ENCODE data around the gene ABCG1.

ABCG1 gene

DNA sequence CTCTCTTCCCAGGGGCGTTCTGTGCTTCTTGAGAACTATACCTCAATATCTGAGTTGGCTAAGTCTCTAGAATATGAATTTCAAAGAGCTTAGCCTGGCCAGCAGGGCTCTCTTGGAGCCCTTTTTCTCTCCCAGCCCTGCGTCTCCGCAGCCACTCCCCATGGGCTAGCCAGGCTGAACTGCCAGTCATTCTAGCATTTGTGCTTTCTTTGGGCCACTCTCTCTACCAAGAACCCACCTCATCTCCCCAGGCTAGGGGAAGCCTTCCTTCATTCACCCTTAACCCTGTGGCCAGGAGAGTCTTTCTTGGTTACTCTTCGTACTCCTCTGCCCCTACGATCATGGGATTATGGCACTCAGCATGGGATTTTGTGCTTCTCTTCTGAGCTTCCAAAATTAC, 18.2 kb downstream of the ABCG1 start:
- TF ChIP-seq, protein P1, sequence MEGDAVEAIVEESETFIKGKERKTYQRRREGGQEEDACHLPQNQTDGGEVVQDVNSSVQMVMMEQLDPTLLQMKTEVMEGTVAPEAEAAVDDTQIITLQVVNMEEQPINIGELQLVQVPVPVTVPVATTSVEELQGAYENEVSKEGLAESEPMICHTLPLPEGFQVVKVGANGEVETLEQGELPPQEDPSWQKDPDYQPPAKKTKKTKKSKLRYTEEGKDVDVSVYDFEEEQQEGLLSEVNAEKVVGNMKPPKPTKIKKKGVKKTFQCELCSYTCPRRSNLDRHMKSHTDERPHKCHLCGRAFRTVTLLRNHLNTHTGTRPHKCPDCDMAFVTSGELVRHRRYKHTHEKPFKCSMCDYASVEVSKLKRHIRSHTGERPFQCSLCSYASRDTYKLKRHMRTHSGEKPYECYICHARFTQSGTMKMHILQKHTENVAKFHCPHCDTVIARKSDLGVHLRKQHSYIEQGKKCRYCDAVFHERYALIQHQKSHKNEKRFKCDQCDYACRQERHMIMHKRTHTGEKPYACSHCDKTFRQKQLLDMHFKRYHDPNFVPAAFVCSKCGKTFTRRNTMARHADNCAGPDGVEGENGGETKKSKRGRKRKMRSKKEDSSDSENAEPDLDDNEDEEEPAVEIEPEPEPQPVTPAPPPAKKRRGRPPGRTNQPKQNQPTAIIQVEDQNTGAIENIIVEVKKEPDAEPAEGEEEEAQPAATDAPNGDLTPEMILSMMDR (IDR thresholded peaks at IDR 0.05; ENCODE audit: insufficient read depth, missing control alignments): no peak
- no peak for FAIRE-seq
- no peak for DNase-seq (ENCODE audit: insufficient read length, low spot score)

DNA sequence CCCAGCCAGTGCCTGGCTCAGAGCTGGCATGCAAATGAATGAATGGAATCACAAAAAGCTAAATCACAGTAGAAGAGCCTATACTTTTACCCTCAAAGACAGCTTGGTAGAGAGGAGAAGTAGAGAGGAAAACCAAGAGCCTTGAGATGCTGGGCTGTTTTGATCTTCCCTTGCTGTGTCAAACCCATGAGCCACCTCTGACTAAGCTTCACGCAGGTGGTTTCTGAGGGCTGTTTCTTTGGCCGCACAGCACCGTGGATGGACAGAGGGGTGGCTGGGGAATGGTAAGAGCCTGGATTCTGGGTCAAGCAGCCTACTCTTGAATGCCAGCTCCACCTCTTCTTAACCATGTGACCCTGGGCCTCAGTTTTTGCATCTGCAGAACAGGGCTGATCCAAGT, 18.6 kb downstream of the ABCG1 start:
- DNase-seq (ENCODE audit: insufficient read length, low spot score): no peak
- FAIRE-seq: no peak
- TF ChIP-seq, protein P1 (IDR thresholded peaks at IDR 0.05; ENCODE audit: insufficient read depth, missing control alignments): no peak

DNA sequence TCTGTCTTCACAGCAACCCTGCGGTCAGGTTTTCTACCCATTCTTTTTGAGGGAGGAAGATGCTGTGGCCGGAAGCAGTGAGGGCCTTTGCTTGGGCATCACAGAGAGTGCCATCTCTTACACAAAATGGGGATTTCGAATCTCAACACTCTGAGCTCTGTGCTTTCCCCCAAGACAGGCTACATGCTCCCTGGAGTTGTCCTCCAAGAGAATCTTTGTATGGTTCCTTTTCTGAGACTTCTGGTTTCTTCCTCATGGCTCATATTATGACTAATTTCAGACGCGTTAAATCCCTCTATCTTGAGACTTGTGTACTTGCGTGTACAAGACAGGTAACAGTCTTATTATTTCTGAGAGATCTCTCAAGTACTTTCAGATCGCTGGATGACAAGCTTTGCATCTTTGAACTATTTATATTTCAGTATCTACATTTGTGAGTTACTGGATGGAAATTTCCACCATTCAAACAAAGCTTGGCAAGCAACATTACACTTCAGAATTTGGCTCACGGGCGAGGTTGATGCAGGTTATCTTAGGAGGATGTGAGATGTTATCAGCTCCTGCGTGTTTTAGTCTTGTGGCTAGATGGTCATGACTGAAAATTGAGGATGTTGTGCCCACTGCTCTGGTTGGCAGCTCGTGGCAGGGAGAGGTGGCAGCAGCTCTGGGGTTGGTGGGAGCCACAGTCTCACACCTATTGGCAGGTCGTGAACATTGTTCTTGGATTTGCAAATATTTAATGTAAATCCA, 19.4 kb downstream of the ABCG1 start:
- TF ChIP-seq, protein P1 (IDR thresholded peaks at IDR 0.05; ENCODE audit: insufficient read depth, missing control alignments): no peak
- DNase-seq (ENCODE audit: insufficient read length, low spot score): no peak
- FAIRE-seq: no peak

DNA sequence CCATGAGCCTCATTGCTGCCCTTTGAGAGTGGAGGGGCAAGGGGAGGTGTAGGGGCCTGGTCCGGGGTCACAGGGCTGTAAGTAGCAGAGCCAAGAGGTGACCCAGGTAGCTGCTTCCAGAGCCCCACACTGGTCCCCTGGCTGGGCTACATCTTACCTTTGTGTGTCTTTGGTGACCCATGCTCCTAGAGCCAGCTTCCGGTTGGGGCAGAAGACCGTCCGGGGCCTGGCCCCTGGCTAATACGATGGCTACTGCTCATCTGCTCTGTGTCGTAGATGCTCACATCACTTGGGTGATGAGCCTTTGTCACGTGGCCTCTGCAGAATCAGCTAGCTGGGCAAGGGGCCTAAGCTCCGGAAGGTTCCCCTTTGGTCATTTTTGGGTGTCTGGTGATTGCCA, 20.6 kb downstream of the ABCG1 start:
- FAIRE-seq: no peak
- TF ChIP-seq, protein P1 (IDR thresholded peaks at IDR 0.05; ENCODE audit: insufficient read depth, missing control alignments): no peak
- DNase-seq (ENCODE audit: insufficient read length, low spot score): no peak

DNA sequence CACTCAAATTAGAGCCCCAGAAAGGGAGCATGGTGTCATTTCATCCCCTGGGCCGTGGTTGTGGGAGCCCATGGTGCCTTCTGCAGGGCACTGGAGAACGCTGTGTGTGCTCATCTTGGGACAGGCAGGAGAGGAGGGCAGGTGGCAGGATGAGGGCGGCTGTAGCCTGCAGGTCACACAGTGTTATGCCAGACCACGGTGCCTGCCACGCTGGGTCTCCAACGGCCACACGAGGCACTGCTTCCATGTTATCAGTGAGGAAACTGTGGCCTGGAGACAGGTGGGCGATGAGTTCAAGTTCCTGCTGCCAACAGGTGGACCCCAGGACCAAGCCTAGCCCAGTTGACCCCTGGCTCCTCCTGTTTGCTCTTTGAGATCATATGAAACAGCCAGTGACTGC, 21.0 kb downstream of the ABCG1 start:
- no peak for FAIRE-seq
- TF ChIP-seq, protein P1 (IDR thresholded peaks at IDR 0.05; ENCODE audit: insufficient read depth, missing control alignments): no peak
- DNase-seq (ENCODE audit: insufficient read length, low spot score): no peak

DNA sequence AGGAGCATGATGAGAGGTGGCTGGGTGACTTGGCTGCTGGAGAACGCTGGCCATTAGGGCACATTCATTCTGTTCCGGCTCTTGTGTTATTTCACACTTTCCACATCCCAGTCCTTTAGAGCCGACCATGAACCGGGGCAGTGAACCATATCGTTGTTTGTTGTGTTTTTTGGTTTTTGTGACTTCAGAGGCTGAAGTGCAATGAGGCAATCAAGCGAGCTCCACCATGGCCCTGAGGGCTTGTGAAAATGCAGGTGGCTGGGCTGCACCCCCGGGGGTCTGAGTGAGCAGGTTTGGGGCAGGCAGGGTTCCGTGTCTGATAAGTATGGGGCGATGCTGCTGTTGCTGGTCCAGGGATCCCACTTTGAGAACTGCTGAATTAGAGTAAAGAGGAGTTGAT, 23.7 kb downstream of the ABCG1 start:
- TF ChIP-seq, protein P1 (IDR thresholded peaks at IDR 0.05; ENCODE audit: insufficient read depth, missing control alignments): no peak
- FAIRE-seq (no peak), DNase-seq (ENCODE audit: insufficient read length, low spot score) (no peak)

DNA sequence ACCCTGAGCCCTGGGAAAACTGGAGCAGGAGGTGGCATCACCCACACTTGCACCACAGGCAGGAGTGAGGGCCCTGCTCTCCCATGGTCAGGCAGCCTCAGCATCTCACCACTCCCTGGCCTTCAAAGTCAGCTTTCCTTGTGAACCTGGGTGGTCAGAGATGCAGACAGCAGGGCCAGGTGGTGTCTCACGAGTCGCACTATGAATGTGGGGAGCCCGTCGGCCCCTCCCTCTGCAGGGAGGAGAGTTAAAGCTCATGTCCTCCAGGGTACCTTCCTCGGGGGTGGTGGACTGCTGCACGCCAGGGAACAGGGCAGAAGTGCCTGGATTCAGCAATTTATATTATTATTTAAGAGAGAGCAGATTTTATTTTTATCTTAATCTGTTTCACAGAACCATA, 24.1 kb downstream of the ABCG1 start:
- TF ChIP-seq, protein P1 (IDR thresholded peaks at IDR 0.05; ENCODE audit: insufficient read depth, missing control alignments): no peak
- FAIRE-seq (no peak), DNase-seq (ENCODE audit: insufficient read length, low spot score) (no peak)
